Activated CD4-positive, alpha-beta T cell treated with anti-CD3 and anti-CD28 coated beads, Interleukin-2, Interleukin-6, amounts not matched to agents 100 ng/mL and 50 ng/mL, durations not matched to agents 16 hours and 8 hours (primary cell): ENCODE data around the gene SUCLG2.
"Not testable (repeated sequence)": the region's sequence is repeated elsewhere in the genome, so short reads cannot be mapped to it uniquely, and the experiment has no call there.

ENCODE experiments used
- DNase-seq: peaks from one replicate; pipeline ENCODE4 v3.0.0-alpha.2; 2020

SUCLG2 gene

DNA sequence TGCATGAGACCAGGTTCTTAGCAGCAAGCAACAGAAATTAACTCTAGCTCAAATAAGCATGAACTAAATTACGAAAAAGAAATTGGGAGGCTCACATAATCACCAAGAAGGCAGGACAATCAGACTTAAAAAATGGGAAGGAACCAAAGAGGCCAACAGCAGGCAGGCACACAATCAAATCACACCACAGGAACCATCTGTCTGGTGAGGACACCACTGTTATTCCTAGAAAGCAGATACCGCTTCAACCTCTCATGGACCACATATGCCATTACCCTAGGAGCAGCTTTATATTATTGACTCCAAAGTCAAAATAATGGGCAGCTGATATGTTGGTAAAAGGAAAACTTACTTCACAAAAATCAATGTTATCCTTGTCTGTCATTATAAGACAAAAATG lies 51.6 kb downstream of the SUCLG2 start:
- DNase-seq: no peak

DNA sequence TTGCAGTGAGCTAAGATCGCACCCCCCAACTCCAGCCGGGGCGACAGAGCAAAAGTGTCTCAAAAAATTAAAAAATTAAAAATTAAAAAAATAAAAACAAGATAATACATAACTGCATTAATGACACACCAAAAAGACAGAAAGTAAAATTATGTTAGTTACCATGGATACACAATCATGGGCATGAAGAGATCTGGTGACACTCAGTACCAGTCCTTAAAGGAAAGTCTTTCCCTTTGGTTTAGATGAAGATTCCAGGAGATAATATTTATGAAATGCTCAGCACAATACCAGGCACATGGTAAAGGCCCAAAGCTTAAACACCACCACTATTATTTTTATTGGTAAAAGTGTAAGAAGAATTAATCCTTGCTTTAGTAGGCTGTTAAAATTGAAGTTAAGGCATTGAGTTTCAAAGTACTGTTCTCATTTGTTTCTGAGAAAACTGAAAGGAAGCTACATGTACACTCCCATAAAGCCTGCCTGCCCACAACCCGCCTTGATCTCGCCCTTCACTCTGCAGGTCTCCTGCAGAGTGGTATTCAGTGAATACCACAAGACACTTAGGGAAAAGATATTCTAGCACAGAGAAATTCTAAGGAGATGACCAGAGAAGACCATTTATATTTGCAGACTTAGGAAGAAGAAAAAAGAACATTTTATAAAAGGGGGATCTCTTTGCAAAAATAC lies 52.3 kb downstream of the SUCLG2 start:
- DNase-seq: no peak

DNA sequence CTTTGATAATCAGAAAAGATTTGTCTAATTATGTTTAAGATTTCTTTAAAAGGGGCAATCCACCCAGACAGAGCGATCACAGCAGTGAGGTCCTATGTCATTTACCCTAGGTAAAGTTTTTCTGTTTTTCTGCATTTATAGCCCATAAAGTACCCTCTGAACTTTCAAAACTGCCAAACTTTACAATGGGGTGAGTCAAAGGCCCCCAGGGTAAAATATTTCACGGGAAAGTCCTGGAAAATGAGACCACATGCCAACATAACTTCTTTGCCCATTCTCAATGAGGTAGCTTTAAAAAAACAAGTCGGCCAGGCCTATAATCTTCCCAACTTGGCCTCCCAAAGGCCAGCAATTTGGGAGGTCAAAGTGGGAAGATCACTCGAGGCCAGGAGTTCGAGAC lies 53.0 kb downstream of the SUCLG2 start:
- no peak for DNase-seq

DNA sequence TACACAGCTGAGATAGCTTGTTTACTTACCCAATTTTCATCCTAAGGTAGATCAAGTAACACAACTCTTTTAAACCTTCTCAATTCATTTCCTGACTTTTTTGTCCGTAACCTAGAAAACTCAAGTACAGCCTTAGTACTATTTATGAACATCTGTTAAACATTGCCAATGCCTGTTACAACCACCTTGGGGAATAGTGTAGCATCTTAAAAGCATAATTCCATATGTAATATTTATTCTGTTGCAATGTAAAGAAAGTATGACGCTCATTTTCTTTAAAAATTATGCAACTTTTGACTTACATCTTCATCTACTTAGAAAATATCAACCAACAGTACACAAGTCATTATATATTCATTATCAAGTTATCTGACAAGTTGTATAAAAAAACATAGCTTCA lies 54.6 kb downstream of the SUCLG2 start:
- DNase-seq: no peak

DNA sequence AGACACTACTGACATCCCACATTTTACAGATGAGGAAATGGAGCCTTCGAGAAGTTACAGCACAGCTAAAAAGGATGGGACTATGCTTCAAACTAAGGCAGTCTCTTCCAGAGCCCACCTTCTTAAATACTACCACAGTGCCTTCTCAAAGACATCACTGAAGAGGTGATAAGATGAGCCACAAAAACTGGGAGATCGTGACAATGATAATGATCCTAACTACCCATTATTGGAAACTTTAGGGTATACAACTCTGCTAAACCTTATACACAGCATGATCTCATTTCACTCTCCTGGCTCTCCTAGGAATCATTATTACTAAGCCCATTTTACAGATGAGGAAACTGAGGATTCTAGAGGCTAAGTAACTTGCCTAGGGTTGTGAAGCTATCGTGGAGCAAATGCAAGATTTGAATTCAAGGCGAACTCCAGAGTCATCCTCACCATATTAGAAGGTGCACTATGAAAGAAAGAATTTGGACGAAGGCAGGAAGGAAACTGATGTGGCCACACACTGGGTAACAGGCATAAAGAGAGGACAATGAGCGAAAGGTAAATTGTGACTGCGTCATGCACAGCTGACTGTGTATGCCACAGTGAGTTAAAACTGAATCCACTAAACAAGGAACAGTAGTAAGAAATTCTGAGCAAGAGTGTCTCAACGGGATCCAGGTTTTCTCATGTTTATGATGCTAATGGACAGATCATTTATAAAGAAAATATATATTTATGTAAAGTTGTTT lies 55.4 kb downstream of the SUCLG2 start:
- DNase-seq: no peak

DNA sequence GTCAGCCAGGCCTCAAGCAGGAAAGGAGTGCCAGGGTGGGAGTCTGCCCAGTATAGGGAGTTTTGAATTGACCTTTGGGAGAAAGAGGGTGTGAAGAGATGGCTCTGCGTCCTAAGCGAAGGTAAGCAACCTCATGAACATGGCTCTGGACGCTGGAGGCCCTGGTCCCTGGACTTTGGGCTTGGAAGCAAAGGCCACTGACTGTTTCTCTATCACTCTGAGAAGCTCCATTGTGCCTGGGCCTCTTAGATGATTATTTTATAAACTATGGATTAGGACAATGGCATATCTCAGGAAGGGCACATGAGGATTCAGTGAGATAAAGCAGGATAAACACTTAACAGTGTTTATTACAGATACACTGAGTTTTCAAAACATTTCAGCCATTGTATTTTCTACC lies 59.0 kb downstream of the SUCLG2 start:
- no peak for DNase-seq

DNA sequence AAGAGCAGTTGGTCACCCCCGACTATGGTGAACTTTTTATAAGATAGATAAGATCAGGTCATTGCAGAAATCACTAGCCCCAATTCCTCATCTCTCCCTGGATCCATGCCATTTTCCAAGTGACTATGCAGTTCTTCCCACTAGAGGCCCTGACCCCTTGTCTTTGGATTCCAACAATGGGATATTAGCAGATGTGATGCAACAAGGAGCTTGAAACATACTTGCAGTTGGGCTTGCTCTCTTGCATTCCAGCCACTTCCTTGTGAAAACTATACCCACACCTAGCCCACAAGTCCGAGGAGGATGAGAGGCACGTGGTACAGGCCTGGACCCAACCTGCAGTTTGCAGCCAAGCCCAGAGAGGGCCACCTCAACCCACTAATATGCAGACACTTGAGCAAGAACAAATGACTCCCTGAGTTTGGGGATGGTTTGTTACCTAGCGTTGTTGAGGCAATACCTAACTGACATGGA lies 60.6 kb downstream of the SUCLG2 start:
- DNase-seq: no peak

DNA sequence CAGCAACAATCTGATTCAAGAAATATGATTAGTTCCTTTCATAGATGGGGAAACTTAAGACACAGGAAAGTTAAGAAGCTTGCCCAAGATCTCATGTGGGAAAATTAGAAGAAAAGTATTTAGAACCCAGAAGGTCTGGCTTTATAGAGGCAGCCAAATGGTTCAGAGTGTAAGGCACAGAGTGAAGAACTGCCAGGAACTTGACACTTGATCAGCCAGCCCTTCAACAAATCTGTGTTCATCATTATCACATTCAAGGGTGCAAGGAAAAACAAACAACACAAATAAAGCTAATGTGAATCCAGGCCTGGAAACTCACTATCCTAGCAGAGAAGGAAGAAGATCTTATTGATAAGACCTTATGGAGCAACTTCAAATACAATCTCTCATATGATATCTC lies 62.4 kb downstream of the SUCLG2 start:
- no peak for DNase-seq

DNA sequence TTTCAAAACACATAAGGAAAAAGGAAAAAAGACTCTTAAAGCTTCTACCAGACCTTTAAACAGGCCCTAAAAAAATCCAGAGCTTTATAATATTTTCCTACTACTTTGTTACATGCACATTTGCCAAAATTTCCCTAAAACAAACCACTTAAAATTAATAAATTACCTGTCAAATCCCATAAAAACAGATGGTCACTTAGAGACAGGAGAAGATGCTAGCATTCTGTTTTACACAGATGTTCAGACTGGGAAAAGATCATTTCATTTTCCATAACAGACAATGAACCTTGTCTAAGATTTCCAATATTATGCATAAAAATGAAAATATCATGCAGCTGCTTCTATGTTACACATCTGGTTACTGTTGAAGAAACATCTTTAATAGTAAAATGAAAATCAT lies 66.6 kb downstream of the SUCLG2 start:
- no peak for DNase-seq

DNA sequence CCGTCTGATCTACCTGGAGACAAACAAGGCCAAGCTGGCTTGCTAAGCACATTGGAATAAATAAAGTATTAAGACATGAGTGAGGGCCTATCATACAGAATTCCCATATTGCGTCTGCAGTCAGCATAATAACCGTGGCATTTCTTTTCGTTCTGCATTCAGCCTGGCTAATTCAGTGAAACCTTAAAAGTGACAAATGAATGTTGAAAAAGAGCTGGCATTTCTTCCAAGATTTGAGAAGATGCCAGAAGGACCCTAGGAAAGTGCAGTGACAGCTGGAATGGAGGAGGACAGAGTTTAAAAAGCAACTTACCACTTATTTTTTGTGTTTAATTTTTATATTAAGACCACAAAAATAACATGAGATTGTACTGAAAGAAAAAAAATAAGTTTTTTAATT lies 67.1 kb downstream of the SUCLG2 start:
- DNase-seq: no peak

DNA sequence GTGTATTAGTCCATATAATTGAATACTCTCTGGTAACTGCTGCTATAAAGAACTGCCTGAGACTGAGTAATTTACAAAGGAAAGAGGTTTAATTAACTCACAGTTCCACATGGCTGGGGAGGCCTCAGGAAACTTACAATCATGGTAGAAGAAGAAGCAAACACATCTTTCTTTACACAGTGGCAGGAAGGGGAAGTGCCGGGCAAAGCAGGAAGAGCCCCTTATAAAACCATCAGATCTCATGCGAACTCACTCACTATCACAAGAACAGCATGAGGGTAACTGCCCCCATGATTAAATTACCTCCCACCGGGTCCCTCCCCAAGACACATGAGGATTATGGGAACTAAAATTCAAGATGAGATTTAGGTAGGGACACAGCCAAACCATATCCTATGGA lies 69.8 kb downstream of the SUCLG2 start:
- not testable (repeated sequence) for DNase-seq

DNA sequence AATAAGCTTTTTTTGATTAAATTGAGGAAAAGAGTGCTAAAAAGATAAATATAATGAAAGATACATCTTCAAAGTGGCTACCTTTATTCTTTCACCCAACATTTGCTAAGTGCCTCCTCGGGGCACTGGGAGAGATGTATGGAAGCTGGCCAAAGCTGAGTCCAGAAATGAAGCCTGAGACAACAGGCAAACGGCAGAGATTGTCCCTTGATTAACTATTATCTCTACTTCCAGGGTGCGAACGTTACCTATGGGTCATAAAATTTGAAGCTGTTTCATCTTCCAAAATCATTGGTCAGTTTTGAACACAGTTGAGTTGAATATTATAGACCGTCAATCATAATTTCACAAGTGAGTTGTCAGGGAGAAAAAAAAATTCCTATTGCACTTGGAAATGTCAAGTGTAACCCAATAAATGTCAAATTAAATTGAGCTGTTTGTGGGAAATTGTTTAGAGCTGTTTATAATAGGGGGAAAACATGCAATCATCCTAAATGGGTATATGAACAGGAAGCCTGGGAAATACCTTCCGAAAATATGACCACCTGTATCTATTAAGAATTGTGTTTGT lies 73.9 kb downstream of the SUCLG2 start:
- no peak for DNase-seq

DNA sequence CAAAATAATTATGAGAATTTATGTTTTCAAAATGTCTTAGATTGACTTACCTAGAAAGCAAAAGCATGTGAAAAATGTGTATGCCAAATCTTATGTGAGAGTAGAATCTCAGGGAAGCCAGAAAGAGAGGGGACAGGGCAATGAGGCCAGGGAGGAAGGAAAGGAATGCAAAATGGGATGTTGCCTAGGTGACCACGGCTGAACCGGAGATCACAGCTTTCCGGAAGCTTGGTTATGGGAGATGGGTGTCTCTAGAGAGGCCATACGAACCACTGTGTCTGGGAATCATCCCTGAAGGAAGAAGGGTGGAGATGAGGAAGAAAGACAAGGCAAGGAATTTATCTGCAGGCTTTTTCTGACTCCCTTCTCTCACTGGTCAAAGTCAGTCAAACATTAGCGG lies 76.0 kb downstream of the SUCLG2 start:
- no peak for DNase-seq

DNA sequence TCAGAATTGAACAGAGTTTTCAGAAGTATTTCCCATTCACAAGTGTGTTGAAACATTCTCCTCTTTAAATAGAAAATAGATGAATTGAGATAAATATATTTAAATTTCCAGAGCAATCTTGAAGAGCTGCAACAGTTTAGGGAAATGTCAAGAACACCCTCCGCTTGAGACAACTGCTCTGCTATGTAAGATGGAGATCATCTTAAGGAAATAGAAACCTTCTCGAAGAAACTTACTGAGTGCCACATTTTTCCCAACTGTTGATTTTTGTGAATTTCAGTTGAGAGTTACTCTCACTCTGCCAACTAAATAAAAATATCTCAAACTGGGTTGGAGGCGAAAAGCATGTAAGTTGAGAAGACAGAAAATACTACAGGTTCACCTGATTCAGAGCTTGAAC lies 78.0 kb downstream of the SUCLG2 start:
- no peak for DNase-seq

DNA sequence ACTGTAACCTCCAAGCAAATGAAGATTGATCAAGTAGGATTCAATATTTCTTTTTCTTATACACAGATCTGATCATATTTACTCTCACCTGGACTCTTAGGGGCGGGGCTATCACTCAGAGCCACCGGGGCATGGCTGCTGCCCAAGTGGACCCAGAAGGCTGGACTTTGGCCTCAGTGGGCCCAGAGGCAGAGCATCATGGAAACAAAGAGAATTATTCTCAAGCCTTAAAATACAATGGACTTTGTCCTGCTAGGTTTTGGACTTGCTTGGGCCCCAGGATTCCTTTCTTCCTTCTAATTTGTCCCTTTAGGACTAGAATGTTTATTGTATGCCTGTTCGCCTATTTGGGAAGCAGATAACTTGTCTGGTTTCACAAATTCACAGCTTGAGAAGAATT lies 85.1 kb downstream of the SUCLG2 start:
- DNase-seq: no peak

DNA sequence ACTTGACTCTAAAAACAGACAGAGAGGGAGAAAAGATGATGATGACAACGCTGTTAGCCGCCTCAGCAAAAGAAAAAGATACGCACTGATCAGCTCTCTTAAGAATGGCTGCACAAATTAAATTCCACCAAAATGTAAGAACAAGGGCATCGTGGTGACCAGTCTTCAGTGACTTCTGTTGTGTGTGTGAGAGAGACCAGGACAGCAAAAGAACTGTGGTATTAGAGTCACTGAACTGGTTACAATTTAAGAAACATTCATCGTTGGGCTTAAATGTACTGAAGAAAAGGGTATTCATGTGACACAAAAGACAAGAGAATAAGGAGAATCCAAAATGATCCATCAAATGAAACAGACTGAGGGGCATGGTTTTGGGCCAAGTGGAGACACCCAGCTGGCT lies 86.5 kb downstream of the SUCLG2 start:
- no peak for DNase-seq

DNA sequence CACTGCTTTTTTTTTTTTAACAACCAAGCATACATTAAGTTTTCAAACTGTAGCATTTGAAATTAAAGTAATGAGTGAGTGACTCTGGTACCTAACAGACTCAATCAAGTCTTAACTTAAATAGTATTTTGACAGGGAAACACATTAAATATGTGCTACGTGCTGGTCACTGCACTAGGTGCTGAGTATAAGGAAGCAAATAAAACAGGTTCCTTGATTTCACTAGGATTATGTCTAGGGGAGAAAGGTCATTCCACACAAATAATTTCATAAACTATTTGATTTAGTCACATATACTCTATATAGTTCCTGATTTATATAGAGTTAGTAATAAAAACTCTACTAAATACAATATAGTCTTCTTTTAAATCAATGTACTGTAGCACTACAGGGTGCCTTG lies 89.4 kb downstream of the SUCLG2 start:
- no peak for DNase-seq

DNA sequence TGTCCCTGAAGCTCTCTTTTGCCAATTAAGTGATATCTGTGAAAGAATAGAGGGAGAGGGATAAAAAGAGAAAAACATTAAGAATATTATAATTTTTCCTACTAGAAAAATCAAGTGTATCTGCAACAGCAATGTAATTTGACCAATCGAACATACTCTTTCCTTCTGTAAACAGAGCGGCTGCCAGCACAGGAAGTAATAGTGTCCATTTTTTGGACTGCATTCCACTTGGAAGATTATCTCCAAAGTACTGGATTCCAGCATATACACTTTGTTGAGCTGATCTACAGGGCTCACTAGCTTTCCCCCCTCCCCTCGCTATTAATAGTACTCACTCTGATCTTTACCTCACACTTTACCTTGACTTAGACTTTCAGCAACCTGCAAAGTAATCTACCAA lies 90.4 kb downstream of the SUCLG2 start:
- DNase-seq: no peak

DNA sequence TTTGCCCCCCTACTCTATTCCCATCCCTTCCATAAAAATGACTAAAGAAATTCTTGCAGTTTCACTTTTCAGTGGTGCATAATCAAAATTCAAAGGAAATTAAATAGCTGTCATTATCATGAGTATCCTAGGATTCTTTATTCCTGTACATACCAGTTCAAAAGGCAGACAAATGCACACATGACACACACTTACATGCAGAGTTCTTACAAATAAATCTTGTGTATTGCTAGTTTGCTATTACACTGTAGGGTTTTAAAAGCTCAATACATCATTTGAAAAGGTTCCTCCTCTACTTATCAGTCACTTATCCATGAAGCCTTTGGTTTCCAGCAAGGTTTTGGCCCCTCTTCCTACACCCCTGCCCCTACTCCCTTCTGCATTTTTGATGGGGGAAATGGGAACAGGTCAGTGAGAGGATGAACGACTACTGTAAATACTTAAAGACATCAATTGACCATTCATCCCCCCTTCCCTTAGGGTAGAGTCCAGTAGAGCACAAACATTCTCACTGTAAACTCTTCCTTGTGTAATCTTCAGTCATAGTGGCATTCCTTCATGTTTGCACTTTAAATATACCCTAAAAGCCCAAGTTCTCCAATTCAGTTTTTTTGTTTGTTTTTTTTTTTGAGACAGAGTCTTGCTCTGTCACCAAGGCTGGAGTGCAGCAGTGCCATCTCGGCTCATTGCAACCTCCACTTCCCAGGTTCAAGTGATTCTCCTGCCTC lies 92.6 kb downstream of the SUCLG2 start:
- no peak for DNase-seq

DNA sequence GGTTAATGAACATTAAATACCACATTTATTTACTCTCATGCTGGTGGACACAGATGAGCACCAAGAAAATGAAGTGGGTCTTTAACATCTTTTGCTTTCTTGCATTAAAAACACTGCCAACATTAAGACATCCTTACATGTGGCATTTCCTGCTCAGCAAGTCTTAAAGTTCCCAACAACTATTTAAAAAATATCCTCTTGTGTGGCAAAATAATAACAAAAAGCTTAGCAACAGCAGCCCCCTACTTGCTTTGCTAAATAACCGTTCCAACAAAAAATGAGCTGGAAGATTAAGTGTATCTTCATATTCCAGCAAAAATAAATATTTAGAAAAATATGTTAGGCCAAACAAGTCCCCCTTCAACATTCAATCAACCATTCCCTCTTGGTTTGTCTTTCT lies 93.1 kb downstream of the SUCLG2 start:
- DNase-seq: no peak

DNA sequence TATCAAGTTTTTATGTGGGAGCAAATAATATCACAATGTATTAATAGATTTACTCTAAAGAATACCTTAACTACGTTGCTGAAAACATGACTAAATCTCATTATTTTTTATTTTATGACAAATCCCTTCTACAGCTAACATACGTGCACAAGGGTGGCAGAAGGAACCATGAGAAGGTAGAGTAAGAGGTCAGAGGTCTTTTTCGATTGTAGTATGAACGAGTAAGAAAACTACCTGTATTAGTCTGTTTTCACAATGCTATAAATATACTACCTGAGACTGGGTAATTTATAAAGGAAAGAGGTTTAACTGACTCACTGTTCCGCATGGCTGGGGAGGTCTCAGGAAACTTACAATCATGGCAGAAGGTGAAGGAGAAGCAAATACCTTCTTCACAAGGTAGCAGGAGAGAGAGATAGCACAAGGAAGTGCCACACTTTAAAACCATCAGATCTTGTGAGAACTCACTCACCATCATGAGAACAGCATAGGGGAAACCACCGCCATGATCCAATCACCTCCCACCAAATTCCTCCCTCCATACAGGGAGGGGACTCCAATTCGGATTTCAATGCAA lies 95.3 kb downstream of the SUCLG2 start:
- no peak for DNase-seq

DNA sequence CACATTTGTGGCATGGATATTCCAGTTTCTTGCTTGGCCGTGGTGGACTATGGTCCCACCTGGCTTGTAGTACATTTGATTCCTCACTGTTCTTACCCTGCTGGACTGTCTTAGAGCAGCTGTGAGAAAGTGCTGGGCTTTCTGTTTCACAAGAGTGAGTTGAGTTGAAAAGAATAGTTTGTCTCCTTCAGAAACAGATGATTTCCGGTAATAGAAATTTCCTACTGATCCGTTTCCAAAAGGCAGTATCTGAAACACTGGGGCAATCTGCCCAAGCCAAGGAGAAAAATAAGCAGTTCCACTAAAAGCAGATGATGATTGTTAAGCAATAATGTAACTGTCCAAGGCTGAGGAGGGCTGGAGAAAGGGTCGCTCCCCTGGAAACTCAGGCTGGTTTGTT lies 96.0 kb downstream of the SUCLG2 start:
- no peak for DNase-seq

DNA sequence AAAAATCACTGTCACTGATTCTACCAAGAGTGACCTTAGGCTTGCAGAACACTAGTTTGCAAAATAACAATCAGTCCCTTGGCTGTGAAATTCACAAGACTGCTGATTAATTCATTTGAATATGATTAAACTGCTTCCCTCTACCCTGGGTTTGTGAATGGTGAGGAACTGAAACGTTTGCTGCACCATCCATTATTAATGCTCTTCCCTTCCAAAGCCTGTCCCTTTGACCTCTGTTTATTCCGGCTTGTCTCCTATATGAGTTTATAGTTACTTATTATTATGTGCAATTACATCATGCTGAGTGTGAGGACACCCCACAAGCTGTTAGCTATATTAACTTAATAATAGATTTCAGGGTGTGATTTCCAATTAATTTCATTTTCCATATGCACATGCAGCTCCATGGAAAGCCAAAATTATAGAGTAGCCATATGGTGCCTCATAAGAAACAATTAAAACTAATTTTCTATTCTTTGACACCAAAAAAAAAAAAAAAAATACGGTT lies 96.5 kb downstream of the SUCLG2 start:
- no peak for DNase-seq
